ENCODE results near the gene TUBB.

- TF ChIP-seq, protein P1, sequence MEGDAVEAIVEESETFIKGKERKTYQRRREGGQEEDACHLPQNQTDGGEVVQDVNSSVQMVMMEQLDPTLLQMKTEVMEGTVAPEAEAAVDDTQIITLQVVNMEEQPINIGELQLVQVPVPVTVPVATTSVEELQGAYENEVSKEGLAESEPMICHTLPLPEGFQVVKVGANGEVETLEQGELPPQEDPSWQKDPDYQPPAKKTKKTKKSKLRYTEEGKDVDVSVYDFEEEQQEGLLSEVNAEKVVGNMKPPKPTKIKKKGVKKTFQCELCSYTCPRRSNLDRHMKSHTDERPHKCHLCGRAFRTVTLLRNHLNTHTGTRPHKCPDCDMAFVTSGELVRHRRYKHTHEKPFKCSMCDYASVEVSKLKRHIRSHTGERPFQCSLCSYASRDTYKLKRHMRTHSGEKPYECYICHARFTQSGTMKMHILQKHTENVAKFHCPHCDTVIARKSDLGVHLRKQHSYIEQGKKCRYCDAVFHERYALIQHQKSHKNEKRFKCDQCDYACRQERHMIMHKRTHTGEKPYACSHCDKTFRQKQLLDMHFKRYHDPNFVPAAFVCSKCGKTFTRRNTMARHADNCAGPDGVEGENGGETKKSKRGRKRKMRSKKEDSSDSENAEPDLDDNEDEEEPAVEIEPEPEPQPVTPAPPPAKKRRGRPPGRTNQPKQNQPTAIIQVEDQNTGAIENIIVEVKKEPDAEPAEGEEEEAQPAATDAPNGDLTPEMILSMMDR (IDR thresholded peaks at IDR 0.05) = peak; percentile 90 to 98 (median 95)
- no peak for TF ChIP-seq POLR2A (IDR thresholded peaks at IDR 0.05)
These were observed 2.3 kb downstream of the TUBB start for GRCh38 chr6:30722280-30723112.

All from body of pancreas (tissue), 4 donors.